MM.1S (cell line): ENCODE results near the gene TM9SF4.

Source experiments
- DNase-seq: peaks from one replicate; pipeline ENCODE4 v3.0.0-alpha.2; 2015
- H2AFZ ChIP-seq: fragments of 300-600 bp; sonication (generic); 2 replicates; pipeline ENCODE4 v1.6.0; 2016; ENCODE audit warnings: antibody characterized with exemption, low read length
- H3F3A ChIP-seq: fragments of 300-600 bp; sonication (generic); 2 replicates; pipeline ENCODE4 v1.6.1; 2016; ENCODE audit warnings: mild to moderate bottlenecking, antibody characterized with exemption, low read length, moderate library complexity, mixed read lengths; ENCODE audit not compliant: insufficient read depth
- H3K27ac ChIP-seq: fragments of 300-600 bp; sonication (generic); 2 replicates; pipeline ENCODE4 v1.5.1; 2016; ENCODE audit warnings: mild to moderate bottlenecking, low read length
- H3K27me3 ChIP-seq: fragments of 300-600 bp; sonication (generic); replicated peaks from 2 replicates; pipeline ENCODE4 v1.6.0; 2016; ENCODE audit warnings: low read length; ENCODE audit not compliant: insufficient read depth
- H3K36me3 ChIP-seq: fragments of 300-600 bp; sonication (generic); replicated peaks from 2 replicates; pipeline ENCODE4 v1.6.1; 2016; ENCODE audit warnings: mild to moderate bottlenecking, low read length, mixed read lengths; ENCODE audit not compliant: insufficient read depth
- H3K4me1 ChIP-seq: fragments of 300-600 bp; sonication (generic); 2 replicates; pipeline ENCODE4 v1.6.1; 2016; ENCODE audit warnings: low read length, mixed read lengths
- H3K4me2 ChIP-seq: fragments of 300-600 bp; sonication (generic); 2 replicates; pipeline ENCODE4 v1.6.0; 2016; ENCODE audit warnings: low read depth, low read length
- H3K4me3 ChIP-seq: fragments of 300-600 bp; sonication (generic); 2 replicates; pipeline ENCODE4 v1.5.1; 2016; ENCODE audit warnings: low read length, mixed read lengths
- H3K79me2 ChIP-seq: fragments of 300-600 bp; sonication (generic); 2 replicates; pipeline ENCODE4 v1.6.1; 2016; ENCODE audit warnings: mixed run types, low read length, mixed read lengths
- H3K9ac ChIP-seq: fragments of 300-600 bp; sonication (generic); 2 replicates; pipeline ENCODE4 v1.6.1; 2016; ENCODE audit warnings: low read length, mixed read lengths
- H3K9me2 ChIP-seq: fragments of 300-600 bp; sonication (generic); replicated peaks from 2 replicates; pipeline ENCODE4 v1.6.1; 2016; ENCODE audit warnings: mild to moderate bottlenecking, low read length, mixed read lengths; ENCODE audit not compliant: insufficient read depth
- H3K9me3 ChIP-seq: fragments of 300-600 bp; sonication (generic); replicated peaks from 2 replicates; pipeline ENCODE4 v1.6.1; 2016; ENCODE audit warnings: mild to moderate bottlenecking, low read length, mixed read lengths; ENCODE audit not compliant: insufficient read depth
- H4K20me1 ChIP-seq: fragments of 300-600 bp; sonication (generic); 2 replicates; pipeline ENCODE4 v1.6.1; 2016; ENCODE audit warnings: mild to moderate bottlenecking, low read length, moderate library complexity, mixed read lengths; ENCODE audit not compliant: insufficient read depth
- EZH2 ChIP-seq: fragments of 300-600 bp; sonication (generic); optimal IDR thresholded peaks from 2 replicates; pipeline ENCODE3; 2017; ENCODE audit warnings: low read depth, mild to moderate bottlenecking, antibody characterized with exemption, low read length, mixed read lengths
- EZH2phosphoT487 ChIP-seq: fragments of 300-600 bp; sonication (generic); IDR thresholded peaks from 2 replicates; pipeline ENCODE4 v1.6.1; 2018; ENCODE audit warnings: antibody characterized with exemption, low read length
- TF ChIP-seq, protein P1 (sequence below): fragments of 300-600 bp; sonication (generic); IDR thresholded peaks from 2 replicates; pipeline ENCODE4 v1.5.1; 2016; ENCODE audit warnings: antibody characterized with exemption, low read length, mixed read lengths

TM9SF4 gene

DNA sequence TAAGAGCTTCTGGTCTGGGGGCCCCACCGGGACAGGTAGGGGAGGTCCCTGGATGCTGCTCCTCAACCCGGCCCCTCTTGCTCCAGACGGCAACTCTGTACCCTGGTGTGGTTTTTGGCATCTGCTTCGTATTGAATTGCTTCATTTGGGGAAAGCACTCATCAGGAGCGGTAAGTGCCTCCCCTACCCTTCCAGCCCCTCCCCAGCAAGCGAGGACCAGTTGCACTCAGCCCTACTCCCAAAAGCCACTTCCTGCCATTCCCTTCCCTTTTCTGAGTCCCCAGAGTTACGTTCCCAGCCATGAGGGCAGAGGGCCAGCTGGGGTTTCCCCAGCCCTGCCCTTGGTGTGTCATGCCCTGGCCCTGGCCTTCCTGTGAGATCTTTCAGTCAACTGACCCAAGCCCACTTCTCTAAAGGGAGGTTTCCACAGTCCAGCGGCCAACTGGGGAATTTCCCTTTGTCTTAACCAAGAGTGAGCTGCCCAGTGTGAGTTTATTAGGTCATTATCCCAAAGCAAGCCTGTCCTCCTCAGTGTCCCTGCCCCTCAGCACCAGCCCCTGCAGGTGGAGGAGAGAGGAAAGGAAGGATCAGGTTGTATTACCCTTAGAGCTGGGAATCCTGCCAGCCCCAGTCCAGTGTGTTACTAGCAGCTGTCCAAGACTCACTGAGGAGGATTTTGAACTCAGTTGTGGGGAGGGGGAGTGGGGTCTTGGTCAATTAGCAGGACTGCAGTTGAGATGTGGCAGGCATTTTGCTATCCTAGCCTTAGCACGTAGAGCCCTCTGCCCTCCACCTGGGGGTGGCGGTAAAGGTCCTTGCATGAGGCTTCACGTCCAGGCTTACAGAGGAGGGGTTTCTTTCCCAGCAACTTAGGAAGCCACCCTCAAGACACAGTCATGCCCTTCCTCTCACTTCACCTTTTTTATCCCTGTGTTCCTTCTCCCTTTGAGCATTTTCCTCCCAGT, 45.8 kb downstream of the TM9SF4 start:
- Histone ChIP-seq H3K9me3 (no peaks in the 10 kb centered on the region), H3K9me2 (no peaks in the 10 kb centered on the region), H2AFZ (no peak overlapping the region), H3K4me3 (no peak overlapping the region), H3F3A (no peaks in the 10 kb centered on the region; the same call in 1 of the 2 replicates), H3K36me3 (no peaks in the 10 kb centered on the region), H3K4me1 (no peaks in the 10 kb centered on the region), H3K27ac (no peak overlapping the region), H3K4me2 (no peak overlapping the region), H3K27me3 (no peaks in the 10 kb centered on the region), H4K20me1 (no peaks in the 10 kb centered on the region), H3K9ac (no peak overlapping the region), H3K79me2 (no peaks in the 10 kb centered on the region)
- DNase-seq: no peak
- no peak for TF ChIP-seq EZH2phosphoT487
- TF ChIP-seq, protein P1, sequence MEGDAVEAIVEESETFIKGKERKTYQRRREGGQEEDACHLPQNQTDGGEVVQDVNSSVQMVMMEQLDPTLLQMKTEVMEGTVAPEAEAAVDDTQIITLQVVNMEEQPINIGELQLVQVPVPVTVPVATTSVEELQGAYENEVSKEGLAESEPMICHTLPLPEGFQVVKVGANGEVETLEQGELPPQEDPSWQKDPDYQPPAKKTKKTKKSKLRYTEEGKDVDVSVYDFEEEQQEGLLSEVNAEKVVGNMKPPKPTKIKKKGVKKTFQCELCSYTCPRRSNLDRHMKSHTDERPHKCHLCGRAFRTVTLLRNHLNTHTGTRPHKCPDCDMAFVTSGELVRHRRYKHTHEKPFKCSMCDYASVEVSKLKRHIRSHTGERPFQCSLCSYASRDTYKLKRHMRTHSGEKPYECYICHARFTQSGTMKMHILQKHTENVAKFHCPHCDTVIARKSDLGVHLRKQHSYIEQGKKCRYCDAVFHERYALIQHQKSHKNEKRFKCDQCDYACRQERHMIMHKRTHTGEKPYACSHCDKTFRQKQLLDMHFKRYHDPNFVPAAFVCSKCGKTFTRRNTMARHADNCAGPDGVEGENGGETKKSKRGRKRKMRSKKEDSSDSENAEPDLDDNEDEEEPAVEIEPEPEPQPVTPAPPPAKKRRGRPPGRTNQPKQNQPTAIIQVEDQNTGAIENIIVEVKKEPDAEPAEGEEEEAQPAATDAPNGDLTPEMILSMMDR: peak; percentile 11

DNA sequence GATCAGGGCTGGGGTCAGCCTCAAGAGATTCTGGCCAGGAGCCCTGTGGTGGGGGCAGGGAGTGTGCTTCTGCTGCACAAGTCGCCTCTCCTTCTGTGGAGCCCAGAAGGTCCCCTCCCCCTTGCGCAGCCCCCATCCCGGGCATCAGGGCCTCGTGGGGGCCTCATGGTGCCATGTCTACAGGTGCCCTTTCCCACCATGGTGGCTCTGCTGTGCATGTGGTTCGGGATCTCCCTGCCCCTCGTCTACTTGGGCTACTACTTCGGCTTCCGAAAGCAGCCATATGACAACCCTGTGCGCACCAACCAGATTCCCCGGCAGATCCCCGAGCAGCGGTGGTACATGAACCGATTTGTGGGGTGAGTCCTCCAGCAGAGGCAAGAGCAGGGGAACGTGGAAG, 48.1 kb downstream of the TM9SF4 start:
- H3K36me3 ChIP-seq: no peaks in the 10 kb centered on the region
- H3K4me2 ChIP-seq: no peak overlapping the region

DNA sequence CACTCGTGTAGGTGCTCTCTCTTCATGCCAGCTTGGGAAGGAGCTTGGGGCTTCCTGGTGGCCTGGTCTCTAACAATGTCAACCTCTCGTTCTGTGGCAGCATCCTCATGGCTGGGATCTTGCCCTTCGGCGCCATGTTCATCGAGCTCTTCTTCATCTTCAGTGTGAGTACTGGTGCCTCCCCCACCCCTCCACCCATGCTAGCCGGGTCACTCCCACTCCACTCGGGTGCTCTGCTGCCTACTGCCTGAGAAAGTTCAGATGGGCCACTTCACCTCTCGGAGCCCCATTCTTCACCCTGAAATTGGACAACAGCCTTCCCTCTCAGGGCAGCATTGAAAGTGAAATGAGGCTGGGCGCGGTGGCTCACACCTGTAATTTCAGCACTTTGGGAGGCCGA, 48.8 kb downstream of the TM9SF4 start:
- Histone ChIP-seq H3K36me3 (no peaks in the 10 kb centered on the region), H3F3A (no peaks in the 10 kb centered on the region; the same call in 1 of the 2 replicates), H3K4me1 (no peaks in the 10 kb centered on the region), H3K4me3 (no peak overlapping the region), H3K79me2 (no peaks in the 10 kb centered on the region), H3K9ac (no peak overlapping the region), H3K27ac (no peak overlapping the region), H3K9me3 (no peaks in the 10 kb centered on the region), H3K4me2 (no peak overlapping the region), H3K9me2 (no peaks in the 10 kb centered on the region), H4K20me1 (no peaks in the 10 kb centered on the region), H3K27me3 (no peaks in the 10 kb centered on the region), H2AFZ (no peak overlapping the region)
- no peak for DNase-seq
- TF ChIP-seq, protein P1: no peak
- TF ChIP-seq EZH2: no peak
- no peak for TF ChIP-seq EZH2phosphoT487

More for the DNA sequence above, 48.1 kb downstream of the TM9SF4 start:
- no peak overlapping the region for H3K9ac ChIP-seq
- no peaks in the 10 kb centered on the region; the same call in 1 of the 2 replicates for H3F3A ChIP-seq
- H3K27me3 ChIP-seq: no peaks in the 10 kb centered on the region
- H3K79me2 ChIP-seq: no peaks in the 10 kb centered on the region
- H3K9me2 ChIP-seq: no peaks in the 10 kb centered on the region
- no peaks in the 10 kb centered on the region for H4K20me1 ChIP-seq
- no peak overlapping the region for H3K4me3 ChIP-seq
- no peak overlapping the region for H3K27ac ChIP-seq
- H3K4me1 ChIP-seq: no peaks in the 10 kb centered on the region
- no peaks in the 10 kb centered on the region for H3K9me3 ChIP-seq
- DNase-seq: no peak
- no peak overlapping the region for H2AFZ ChIP-seq
- no peak for TF ChIP-seq EZH2
- TF ChIP-seq, protein P1: no peak
- no peak for TF ChIP-seq EZH2phosphoT487
